MM.1S (cell line): Measurements from ENCODE around the gene ATP8B4.
"Not testable (repeated sequence)": the region's sequence is repeated elsewhere in the genome, so short reads cannot be mapped to it uniquely, and the experiment has no call there.

ENCODE experiments used
- EZH2 ChIP-seq: fragments of 300-600 bp; sonication (generic); optimal IDR thresholded peaks from 2 replicates; pipeline ENCODE3; 2017; ENCODE audit warnings: low read depth, mild to moderate bottlenecking, antibody characterized with exemption, low read length, mixed read lengths
- EZH2phosphoT487 ChIP-seq: fragments of 300-600 bp; sonication (generic); IDR thresholded peaks from 2 replicates; pipeline ENCODE4 v1.6.1; 2018; ENCODE audit warnings: antibody characterized with exemption, low read length
- TF ChIP-seq, protein P1 (sequence below): fragments of 300-600 bp; sonication (generic); IDR thresholded peaks from 2 replicates; pipeline ENCODE4 v1.5.1; 2016; ENCODE audit warnings: antibody characterized with exemption, low read length, mixed read lengths

DNA sequence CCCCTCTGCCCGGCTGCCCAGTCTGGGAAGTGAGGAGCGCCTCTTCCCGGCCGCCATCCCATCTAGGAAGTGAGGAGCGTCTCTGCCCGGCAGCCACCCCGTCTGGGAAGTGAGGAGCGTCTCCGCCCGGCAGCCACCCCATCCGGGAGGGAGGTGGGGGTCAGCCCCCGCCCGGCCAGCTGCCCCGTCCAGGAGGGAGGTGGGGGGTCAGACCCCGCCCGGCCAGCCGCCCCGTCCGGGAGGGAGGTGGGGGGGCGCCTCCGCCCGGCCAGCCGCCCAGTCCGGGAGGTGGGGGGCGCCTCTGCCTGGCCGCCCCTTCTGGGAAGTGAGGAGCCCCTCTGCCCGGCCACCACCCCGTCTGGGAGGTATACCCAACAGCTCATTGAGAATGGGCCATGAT, 39.2 kb upstream of the ATP8B4 start:
- TF ChIP-seq, protein P1, sequence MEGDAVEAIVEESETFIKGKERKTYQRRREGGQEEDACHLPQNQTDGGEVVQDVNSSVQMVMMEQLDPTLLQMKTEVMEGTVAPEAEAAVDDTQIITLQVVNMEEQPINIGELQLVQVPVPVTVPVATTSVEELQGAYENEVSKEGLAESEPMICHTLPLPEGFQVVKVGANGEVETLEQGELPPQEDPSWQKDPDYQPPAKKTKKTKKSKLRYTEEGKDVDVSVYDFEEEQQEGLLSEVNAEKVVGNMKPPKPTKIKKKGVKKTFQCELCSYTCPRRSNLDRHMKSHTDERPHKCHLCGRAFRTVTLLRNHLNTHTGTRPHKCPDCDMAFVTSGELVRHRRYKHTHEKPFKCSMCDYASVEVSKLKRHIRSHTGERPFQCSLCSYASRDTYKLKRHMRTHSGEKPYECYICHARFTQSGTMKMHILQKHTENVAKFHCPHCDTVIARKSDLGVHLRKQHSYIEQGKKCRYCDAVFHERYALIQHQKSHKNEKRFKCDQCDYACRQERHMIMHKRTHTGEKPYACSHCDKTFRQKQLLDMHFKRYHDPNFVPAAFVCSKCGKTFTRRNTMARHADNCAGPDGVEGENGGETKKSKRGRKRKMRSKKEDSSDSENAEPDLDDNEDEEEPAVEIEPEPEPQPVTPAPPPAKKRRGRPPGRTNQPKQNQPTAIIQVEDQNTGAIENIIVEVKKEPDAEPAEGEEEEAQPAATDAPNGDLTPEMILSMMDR, result not testable (repeated sequence)
- TF ChIP-seq EZH2phosphoT487, EZH2: not testable (repeated sequence)
